HG03095 (cell line): ENCODE measurements around the gene NDE1.
"Not testable (repeated sequence)": the region's sequence is repeated elsewhere in the genome, so short reads cannot be mapped to it uniquely, and the experiment has no call there.

Experiments
- ATAC-seq: cut with Tn5 transposase; IDR thresholded peaks from one replicate; pipeline ENCODE4 v1.9.1; 2021; ENCODE audit warnings: moderate library complexity; ENCODE audit not compliant: unreplicated experiment

NDE1 gene, protein sequence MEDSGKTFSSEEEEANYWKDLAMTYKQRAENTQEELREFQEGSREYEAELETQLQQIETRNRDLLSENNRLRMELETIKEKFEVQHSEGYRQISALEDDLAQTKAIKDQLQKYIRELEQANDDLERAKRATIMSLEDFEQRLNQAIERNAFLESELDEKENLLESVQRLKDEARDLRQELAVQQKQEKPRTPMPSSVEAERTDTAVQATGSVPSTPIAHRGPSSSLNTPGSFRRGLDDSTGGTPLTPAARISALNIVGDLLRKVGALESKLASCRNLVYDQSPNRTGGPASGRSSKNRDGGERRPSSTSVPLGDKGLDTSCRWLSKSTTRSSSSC

DNA sequence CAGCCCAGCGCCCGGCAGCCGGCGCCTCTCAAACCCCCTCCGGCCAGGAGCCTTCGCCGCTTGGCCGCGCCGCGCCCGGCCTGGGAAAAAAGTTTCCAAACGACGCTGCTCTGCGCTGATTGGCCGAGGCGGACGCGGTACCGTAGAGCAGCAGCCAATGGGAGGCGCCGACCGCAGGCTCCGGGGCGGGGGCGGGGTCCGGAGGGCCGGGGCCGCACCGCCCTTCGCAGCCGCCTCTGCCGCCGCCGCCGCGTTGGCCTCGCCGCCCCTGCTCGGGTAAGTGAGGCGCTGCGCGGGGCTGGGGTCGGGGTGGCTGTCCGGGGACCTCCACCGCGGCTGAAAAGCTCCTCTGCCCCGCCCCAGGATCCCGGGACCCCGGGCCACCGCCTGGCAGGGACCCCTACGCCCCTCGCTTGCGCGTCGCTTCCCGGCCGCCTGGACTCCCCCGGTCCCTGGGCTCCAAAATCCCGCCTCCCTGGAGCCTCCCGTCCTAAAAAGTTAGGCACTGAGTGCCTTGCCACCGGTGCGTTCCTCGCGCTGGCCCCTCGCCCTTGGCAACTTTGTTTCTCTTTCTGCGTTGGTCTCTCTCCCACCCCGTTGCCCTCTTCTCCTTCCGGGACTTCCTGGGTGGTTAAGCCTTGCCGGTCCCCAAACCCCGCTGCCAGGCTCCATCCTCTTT lies at the start of gene NDE1:
TSS of gene NDE1 (plus strand) at position 227 of the 679 bp plus-strand sequence. CDS start 14,534 bp downstream, outside the sequence.
- ATAC-seq = peak; percentile 68

DNA sequence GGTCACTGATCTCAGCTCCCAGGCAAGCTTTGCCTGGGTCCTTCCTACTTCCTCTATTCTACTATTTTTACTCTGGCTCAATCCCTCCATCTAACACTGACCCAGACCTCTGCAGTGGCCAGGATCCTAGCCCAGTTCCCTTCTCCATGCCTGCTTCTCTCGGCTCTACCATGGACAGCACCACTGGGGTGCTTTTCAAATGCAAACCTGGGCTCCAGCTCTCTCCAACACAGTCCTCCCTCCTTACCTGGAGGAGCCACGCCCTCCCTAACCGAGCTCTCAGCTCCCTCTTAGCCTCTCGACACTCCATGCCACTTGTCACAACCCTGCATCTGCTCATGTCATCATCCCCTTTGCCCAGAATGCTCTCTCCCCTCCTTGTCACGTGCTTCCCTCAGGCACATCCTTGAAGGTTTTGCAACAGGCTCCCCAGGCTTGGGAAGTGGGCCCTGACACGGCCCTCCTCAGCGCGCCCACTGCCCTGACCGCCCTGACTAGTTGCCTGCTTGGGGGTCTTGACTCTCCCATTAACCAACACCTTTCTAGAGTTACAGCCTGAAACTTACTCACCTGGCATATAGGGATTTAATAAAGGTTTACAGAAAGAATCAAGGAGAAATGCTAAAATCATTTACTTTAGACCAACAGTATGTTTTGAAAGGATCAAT lies 48.7 kb upstream of the NDE1 start:
- no peak for ATAC-seq

DNA sequence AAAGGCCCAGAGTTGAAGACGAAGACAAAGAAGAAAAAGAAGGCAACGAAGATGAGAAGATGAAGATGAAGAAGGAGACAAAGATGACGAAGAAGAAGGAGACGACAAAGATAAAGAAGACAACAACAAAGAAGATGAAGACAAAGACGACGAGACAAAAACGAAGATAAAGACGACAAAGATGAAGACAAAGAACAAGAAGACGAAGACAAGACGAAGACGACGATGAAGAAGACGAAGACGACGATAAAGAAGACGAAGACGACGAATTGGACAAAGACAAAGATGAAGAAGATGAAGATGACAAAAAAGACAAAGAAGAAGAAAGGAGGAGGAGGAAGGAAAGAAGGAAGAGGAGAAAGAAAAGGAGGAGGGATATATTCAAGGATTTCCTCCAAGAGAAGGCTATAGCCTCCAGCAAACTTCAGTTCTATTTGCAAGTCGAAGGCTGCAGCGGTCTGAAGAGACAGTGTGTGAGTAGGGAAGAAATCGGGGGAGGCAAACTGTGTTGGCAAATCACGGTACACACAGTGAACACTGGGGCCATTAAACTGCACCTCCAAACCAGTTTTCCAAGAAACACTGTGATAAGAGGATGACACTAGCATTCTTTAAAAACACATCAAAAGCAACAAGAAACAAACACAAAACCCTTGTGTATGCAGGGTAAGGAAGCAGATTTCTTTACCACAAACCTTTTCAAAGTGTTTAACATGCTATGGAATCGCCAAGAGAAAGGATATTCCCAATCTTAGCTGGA lies 47.6 kb upstream of the NDE1 start:
- ATAC-seq = no peak

DNA sequence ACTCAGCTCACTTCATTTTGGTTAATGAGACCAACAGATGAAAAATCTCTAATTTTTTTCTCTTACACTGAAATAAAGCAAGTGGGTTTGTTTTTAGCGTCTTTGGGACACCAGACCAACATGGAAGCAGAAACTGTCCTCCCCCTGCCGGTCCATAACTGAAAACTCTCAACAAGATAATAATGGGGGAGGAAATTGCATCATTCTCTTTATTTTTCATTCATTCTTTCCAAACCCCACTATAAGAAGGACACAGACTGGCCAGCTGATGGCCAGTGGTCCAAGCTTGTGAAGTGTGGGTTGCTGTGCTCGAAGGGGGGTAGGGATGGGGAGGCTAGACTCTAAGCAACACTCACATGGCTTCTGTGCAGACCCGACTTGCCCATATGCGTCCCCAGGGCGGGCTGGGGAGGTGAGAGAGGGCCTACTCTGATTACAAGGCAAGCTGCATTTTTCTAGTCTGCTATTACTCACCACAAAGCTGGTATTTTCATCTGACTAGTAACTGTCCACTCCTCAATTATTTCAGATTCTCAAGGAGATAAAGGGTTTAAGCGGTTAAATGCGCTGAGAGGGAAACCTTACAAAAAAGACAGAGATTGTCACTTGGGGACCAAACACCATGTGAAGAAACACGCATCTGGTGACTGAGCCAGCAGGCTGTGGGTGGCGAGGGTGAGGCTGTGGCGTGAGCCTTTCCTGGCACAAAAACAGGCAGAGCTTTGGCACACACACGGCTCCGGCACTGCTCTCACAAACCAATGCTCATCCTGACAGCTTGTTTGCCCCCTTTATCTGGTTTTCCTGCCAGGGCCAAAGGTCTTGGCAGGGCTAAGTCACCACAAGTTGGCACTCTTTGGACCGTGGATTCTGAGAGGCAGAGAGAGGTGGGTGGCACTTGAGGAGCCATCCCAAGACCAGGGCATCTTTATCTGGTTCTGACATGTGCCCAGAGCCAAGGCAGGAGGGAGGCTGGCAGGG lies 45.3 kb upstream of the NDE1 start:
- ATAC-seq = no peak

DNA sequence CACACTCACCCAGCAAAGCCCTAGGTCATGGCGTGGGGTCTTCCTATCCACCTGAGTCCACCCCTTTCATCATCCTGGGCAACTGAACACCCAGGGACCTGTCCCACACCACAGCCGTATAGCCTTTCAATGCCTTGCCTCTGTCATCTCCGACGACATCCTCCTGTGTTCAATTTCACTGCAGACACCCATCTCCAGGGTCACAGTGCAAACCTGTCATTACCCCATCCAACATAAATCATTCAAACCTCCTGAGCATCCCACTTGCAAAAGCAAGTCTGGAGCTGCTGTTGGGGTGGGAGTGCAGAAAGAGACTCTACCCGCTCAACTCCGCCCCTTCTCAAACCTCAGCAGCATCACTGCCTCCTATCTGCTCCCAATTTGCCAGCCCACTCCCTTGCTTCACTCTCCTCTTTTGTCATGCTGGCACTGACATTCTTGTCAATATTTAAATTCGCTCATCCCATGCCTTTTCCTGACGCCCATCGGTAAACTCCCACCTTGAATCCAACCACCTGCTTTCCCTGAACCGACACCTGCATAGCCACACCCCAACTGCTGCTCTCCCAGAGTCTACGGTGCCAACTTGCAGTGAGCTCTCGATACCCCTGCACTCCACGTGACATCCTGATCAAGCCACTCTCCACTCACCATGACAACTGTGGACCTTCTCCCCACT lies 44.1 kb upstream of the NDE1 start:
- no peak for ATAC-seq

DNA sequence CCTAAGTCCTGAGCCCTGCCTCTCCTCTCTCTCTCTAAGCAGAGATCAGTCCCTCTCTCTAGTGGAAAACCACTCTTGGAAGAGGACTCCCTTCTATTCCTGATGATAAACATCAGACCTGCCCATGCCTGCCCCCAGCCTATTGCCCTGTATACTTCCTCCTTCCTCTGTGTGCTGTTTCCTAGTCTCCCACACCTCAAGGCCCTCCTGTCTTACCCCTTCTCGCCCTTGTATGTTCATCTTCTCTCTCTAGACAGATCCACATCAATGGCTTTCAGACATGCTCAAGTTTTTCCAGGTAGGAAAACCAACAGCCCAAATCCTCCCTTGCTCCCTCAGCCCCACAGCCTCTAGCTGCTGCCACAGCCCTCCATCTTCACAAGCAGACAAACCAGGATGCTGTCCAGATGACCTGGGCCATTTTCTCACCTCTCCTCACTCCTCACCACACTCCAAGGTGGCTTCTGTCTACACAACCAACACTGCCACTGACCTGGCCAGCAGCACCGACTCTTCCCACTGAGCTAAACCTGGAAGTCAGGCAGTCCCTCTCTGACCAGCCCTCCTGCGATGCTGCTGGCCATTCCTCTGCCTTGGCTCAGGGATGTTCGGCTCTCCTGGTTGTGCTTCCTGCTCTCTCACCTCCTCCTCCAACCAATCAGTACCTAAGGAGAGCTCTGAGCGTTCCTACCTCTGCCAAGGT lies 43.4 kb upstream of the NDE1 start:
- ATAC-seq = no peak

DNA sequence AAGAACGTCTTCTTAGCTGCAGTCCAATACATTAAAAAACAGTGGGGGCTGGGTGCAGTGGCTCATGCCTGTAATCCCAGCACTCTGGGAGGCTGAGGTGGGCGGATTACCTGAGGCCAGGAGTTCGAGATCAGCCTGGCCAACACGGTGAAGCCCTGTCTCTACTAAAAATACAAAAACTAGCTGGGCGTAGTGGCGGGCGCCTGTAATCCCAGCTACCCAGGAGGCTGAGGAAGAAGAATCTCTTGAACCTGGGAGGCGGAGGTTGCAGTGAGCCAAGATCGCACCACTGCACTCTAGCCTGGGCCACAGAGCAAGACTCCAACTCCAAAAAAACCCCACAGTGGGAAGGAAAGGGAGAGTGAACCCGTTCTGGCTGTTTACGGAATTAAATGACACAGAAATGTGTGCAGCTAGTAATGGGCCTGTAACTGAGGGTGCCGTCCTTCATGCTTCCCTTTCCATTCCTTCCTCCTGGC lies 42.8 kb upstream of the NDE1 start:
- ATAC-seq = not testable (repeated sequence)

DNA sequence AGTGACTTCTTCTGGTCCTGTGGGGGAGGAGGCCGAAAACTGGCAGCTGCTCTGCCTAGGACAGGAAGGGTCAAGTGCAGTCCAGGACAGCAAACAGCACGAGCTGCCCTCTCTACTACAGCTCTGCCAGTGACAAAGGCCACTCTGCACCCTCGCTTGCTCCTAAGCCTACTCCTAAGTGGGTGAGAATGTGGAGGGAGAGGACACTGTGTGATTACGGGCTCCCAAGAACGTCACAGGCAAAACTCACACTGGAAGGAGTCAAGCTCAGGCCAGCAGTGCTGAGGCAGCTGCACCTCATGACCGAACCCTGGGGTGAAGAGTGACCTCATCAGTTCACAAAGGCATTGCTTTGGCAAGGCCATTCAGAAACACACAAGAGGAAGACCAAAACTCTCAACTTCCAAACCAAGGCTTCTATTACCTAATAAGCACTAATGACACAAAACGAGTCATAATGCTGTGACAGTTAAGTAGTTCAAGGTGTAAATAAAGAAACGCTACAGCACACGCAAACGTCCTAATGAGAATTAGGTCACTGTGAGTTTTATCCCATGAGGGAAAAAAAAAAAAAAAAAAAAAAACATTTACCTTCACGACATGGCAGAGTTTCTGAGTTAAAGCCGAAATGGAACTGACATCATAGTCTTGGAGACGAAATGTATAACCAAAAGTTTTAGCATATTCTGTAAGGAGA lies 42.2 kb upstream of the NDE1 start:
- no peak for ATAC-seq

DNA sequence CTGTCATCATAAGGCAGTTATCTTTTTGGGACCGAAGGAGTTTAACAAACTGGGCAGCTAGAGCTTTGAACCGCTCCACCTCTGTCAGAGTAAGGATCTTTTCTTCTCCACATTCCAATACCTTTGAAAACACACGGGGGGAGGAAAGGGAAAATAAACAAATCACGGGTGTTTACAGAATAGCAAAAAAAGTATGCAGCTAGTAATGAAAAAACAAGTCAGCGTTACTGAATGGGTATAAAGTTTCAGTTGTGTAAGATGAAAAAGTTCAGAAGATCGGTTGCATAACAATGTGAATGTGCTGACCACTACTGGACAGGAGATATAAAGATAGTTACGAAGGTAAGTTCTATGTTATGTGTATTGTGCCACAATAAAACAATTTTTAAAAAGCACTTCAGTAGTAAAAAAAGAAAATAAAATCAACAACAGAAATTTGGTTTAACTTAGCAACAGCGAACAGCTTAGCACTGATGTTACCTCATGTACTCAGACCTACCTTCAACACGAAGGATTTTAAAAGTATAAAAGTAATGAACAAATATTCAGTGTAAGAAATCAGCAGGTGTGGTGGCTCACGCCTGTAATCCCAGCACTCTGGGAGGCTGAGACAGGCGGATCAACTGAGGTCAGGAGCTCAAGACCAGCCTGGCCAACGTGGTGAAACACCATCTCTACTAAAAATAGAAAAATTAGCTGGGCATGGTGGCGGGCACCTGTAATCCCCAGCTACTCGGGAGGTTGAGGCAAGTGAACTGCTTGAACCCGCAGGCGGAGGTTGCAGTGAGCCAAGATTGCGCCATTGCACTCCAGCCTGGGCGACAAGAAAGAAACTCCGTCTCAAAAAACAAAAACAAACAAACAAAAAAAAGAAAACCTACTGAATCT lies 41.4 kb upstream of the NDE1 start:
- ATAC-seq = no peak

DNA sequence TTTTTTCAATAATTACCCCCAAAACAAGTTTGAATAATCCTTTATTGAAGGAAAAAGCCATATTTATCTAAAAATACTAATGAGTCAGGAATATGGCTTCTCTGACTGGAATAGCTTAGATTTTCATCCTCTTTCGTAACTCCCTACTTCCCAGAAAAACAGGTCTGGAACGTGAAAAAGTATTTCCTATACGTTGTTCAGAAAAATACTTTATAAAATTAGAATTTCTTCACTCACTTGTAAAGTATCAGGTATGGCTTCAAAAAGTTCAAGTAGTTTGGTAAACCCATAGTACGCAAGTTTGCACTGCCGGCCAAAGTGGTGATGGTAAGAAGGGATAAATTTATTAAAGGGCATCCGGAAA lies 40.8 kb upstream of the NDE1 start:
- no peak for ATAC-seq

DNA sequence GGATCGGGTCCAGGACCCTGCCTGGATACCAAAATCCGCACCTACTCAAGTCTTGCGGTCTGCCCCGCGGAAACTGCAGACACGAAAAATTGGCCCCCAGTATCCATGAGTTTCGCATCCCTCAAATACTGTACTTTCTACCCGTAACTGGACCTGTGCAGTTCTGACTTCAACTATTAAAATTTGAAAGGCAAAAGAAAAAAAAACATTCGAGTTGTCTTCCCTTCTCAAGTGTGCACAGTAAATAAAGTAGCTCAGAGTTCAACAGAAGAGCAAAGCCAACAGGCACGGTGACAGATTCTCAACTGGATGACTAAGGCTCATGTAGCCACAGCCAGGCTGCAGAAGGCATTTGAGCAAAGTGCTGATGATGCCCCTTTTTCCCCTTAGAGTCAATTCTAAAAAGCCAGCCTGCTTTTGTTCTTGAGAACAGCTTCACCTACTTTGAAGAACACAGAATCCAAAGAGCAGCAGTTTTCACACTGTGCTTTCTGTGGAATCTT lies 39.6 kb upstream of the NDE1 start:
- ATAC-seq = no peak

DNA sequence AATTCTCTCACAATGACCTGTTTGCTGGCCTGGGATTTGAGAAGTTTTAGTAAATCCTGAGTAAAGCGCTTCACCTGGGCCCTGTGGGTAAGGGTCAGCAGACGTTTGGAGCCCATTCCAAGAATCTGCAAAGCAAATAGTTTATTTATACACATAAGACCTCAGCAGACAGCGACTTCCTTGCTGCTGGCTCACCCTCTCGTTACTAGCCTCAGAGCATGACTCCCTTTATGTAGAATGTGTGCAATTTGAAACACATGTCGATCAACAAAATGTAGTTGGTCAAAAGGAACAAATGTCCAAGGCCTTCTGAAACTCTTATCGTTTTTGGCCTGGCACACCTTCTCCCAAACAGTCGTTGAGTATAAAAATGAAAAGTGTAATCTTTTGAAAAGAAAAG lies 38.4 kb upstream of the NDE1 start:
- ATAC-seq = no peak

DNA sequence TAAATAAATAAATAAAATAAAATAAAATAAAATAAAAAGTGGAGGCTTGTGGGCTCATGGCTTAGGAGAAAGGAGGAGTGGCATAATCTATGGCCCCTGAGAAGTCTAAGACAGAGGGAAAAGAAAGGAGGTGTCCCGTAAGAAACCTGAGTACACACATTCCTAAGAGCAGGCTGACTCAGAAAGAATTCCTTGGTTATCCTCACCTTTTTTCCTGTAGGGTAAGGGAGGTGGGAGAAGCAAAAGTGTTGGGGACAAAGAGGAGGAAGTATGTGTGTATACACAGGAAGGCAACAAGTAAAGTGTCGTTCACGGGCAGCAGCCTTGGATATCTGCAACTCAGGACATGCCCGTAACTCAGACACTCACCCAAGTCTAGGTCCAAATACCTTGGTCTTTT lies 36.4 kb upstream of the NDE1 start:
- ATAC-seq = no peak

DNA sequence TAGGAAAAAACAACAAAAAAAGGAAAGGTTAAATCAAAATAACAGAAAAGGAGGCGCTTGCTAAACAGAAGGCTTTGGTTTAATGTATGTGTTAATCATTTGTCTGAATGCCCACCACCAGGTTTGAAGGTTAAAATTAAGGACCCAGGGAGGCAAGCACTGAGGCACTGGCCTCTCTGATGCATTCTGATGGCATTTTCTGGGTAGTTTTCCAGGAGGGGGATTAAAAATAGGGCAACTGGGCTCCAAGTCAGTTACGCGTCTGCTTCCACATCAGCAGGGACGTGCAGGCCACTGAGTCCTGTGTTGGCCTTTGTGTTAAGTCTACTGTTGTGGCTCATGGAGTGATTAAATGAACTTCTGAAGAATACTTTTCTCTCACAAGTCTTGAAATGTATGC lies 34.0 kb upstream of the NDE1 start:
- ATAC-seq = no peak

DNA sequence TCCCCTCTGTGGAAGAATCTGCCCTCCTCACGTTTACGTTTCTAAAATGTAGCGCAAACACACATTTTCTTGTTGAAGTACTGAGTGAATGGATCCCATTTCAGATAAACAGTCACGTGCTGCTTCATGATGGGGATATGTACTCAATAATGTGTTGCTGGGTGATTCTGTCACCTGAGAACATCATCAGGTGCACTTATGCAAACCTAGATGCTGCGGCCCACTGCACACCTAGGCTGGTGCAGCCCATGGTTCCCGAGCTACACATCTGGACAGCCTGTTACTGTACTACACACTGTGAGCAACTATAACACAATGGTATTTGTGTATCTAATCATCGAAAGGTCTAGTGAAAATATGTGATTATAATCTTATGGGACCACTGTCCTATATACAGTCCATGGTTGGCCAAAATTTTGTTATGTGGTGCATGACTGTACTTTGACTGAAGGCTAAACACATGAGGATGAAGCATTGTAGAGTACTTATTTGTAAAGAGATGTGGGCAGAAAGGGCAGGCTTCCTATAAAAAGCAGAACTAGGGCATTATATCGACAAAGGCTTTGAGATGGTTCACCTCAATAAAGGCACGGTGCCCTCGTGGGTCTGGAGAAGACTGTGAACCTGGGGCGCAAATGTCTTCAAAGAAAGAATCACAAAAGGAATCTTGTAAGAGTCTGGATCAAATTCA lies 33.4 kb upstream of the NDE1 start:
- no peak for ATAC-seq

DNA sequence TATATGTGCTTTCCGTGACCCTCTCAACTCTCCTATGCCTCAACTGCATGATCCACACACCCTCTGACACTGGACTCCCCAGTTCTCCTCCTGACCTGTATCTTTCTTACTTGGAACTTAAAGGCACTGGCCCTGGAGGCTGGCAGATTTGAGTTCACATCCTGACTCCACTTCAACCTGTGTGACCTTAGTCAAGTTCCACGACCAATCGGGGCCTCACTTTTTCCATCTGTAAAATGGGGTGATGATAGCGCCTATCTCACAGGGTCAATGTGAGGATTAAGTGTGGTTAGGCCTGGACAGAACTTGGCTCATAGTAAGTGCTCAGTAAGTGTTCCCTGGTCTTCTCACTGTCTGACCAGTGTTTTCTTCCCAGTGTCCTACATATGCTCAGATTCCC lies 32.1 kb upstream of the NDE1 start:
- ATAC-seq = no peak

DNA sequence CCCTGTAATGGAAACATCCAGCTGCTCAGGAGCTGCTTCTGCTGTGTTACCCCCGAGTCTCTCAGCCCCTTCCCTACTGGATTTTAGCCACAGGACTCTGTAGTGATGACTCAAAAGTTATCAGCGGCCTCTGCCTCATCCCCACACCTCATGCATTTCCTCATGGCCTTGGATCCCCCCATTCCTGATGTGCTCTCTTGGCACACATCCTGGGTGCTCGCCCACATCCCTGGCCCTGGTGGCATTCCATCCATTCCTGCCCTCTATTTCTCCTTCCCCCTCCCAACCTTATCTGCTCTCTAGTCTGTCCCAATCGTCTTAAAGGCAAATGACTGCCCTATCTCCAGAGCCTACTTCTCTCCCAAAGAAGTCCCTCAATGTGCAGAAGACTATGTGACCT lies 31.7 kb upstream of the NDE1 start:
- no peak for ATAC-seq
